Frontal cortex (tissue), 4 donors: ENCODE measurements around the gene TRAPPC10. TPM values are rescaled to one million over a fixed set of nuclear protein-coding genes. Genes with fewer than 3 reads are reported as not detected.
"Not testable (repeated sequence)": the region's sequence is repeated elsewhere in the genome, so short reads cannot be mapped to it uniquely, and the experiment has no call there.

Experiments
- DNase-seq, 2 donors: peaks; one replicate each; pipeline ENCODE4 v3.0.0; 2012; ENCODE audit warnings: low spot score in 2 of 2
- FAIRE-seq: peaks from 2 replicates; lab custom pipeline; 2012; peaks lifted over from hg19 to GRCh38; lab: Jason Lieb, UNC
- total RNA-seq: library from RNA; depleted of rRNA; stranded (reverse); fragments of >200 nt; gene quantifications from one replicate; pipeline ENCODE4 v1.2.3, GENCODE V29; 2014
- donor health status: control.
- donor health status: control.
- donor health status: control.

Gene TRAPPC10
- total RNA-seq, 1 donor from 2014 or later, result 15.1 TPM

GRCh38 chr21:44133715-44134057, 121.6 kb downstream of the TRAPPC10 start:
- DNase-seq, result not testable (repeated sequence)

GRCh38 chr21:44134732-44135131, 122.6 kb downstream of the TRAPPC10 start:
- DNase-seq, FAIRE-seq: not testable (repeated sequence)

More at GRCh38 chr21:44133715-44134057, 121.6 kb downstream of the TRAPPC10 start:
- not testable (repeated sequence) for FAIRE-seq

- FAIRE-seq, DNase-seq: not testable (repeated sequence)
Measured at GRCh38 chr21:44138039-44138438, 125.9 kb downstream of the TRAPPC10 start.

GRCh38 chr21:44139787-44140551, 127.9 kb downstream of the TRAPPC10 start:
- not testable (repeated sequence) for FAIRE-seq, DNase-seq

- not testable (repeated sequence) for DNase-seq, FAIRE-seq
Measured at GRCh38 chr21:44140552-44140932, 128.4 kb downstream of the TRAPPC10 start.

- DNase-seq, FAIRE-seq: not testable (repeated sequence)
Measured at GRCh38 chr21:44142470-44142869, 130.4 kb downstream of the TRAPPC10 start.

GRCh38 chr21:44143380-44143779, 131.3 kb downstream of the TRAPPC10 start:
- DNase-seq, FAIRE-seq: not testable (repeated sequence)

- not testable (repeated sequence) for FAIRE-seq
Measured at GRCh38 chr21:44143996-44144395, 131.9 kb downstream of the TRAPPC10 start.

GRCh38 chr21:44144784-44145602, 132.9 kb downstream of the TRAPPC10 start:
- FAIRE-seq, DNase-seq: not testable (repeated sequence)

More at GRCh38 chr21:44143996-44144395, 131.9 kb downstream of the TRAPPC10 start:
- DNase-seq, result not testable (repeated sequence)

GRCh38 chr21:44145616-44146015, 133.5 kb downstream of the TRAPPC10 start:
- not testable (repeated sequence) for FAIRE-seq, DNase-seq

- FAIRE-seq, DNase-seq: not testable (repeated sequence)
Measured at GRCh38 chr21:44147108-44147507, 135.0 kb downstream of the TRAPPC10 start.

- not testable (repeated sequence) for FAIRE-seq, DNase-seq
Measured at GRCh38 chr21:44150255-44150654, 138.1 kb downstream of the TRAPPC10 start.

GRCh38 chr21:44153214-44153888, 141.2 kb downstream of the TRAPPC10 start:
- FAIRE-seq, DNase-seq: not testable (repeated sequence)

- DNase-seq, FAIRE-seq: not testable (repeated sequence)
Measured at GRCh38 chr21:44153889-44154228, 141.8 kb downstream of the TRAPPC10 start.

GRCh38 chr21:44154816-44155230, 142.7 kb downstream of the TRAPPC10 start:
- FAIRE-seq, DNase-seq: not testable (repeated sequence)

- DNase-seq, FAIRE-seq: not testable (repeated sequence)
Measured at GRCh38 chr21:44155231-44155993, 143.3 kb downstream of the TRAPPC10 start.

- DNase-seq, FAIRE-seq: not testable (repeated sequence)
Measured at GRCh38 chr21:44155994-44156380, 143.9 kb downstream of the TRAPPC10 start.
